ENCODE data around the gene MAD1L1. TPM values are rescaled to one million over a fixed set of nuclear protein-coding genes. Genes with fewer than 3 reads are reported as not detected.
"Not testable (repeated sequence)": the region's sequence is repeated elsewhere in the genome, so short reads cannot be mapped to it uniquely, and the experiment has no call there.

MAD1L1 gene
- polyA plus RNA-seq, 4 donors = 12.3 to 21.7 (median 18.1) TPM

GRCh38 chr7:1824151-1824881 is 408.4 kb downstream of the MAD1L1 start:
- H3K9me3 ChIP-seq (ENCODE audit: control insufficient read depth in 2 of 2, insufficient read depth in 1 of 2, low read depth in 1 of 2, low read length in 1 of 2) = peaks cover 0 to 10% of the 10 kb centered on the region in 2 donors
- not testable (repeated sequence) for DNase-seq; H3K36me3 ChIP-seq (ENCODE audit: control insufficient read depth in 3 of 3, insufficient read depth in 2 of 3, low read depth in 1 of 3, low read length in 3 of 3); H3K27ac ChIP-seq (ENCODE audit: low read depth in 1 of 3, low read length in 2 of 3); FAIRE-seq; H3K27me3 ChIP-seq (ENCODE audit: control insufficient read depth in 3 of 3, insufficient read depth in 3 of 3, low read length in 3 of 3); H3K4me3 ChIP-seq (ENCODE audit: low read depth in 1 of 3, low read length in 3 of 3); H3K4me1 ChIP-seq (ENCODE audit: control insufficient read depth in 3 of 3, insufficient read depth in 2 of 3, low read depth in 1 of 3, low read length in 2 of 3)
- 81 to 88% (median 86%) methylated on average over 24 to 35 of the region's 35 CpGs for WGBS, 3 donors

DNA sequence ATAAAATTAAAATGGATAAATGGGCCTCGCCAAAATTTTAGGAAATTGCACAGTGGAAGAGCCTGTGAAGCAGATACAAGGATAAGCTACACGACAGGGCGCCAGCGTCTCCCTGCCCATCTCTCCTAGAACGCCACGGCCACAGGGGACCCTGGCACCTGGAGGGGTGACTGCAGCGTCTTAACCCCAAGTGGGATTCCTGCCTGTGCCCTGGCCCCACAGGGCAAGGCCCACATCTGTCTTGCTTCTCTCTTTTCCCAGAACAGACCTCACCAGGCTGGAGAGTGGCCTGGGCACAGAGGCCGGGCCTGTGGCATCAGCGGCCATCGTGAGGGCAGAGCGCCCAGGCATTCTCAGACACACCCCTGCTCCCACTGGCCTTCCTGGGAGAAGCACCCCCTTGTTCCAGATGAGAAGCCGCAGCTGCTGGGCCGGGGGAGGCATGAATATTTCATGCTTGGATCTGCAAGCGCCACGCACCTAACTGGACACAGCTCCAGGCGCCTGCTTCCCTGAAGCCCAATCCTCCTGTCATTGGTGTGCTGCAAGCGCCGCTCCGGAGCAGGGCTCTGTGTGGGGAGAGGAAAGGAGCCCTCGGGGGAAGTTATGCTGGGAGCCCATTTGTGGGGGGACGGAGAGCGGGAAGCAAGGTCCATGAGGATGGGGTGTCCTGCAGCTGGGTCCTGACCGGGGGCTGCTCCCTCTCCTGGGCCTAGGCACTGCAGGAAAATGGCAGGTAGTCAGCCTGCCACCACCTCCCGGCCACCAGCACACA is 409.2 kb downstream of the MAD1L1 start:
- DNase-seq = no peak
- no peaks in the 10 kb centered on the region for H3K27me3 ChIP-seq (ENCODE audit: control insufficient read depth in 3 of 3, insufficient read depth in 3 of 3, low read length in 3 of 3)
- 95 to 96% (median 96%) methylated on average over 24 of the region's 24 CpGs for WGBS, 3 donors
- H3K27ac ChIP-seq (ENCODE audit: low read depth in 1 of 3, low read length in 2 of 3) = no peak overlapping the region
- no peaks in the 10 kb centered on the region for H3K4me1 ChIP-seq (ENCODE audit: control insufficient read depth in 3 of 3, insufficient read depth in 2 of 3, low read depth in 1 of 3, low read length in 2 of 3)
- FAIRE-seq = no peak
- no peaks in the 10 kb centered on the region for H3K36me3 ChIP-seq (ENCODE audit: control insufficient read depth in 3 of 3, insufficient read depth in 2 of 3, low read depth in 1 of 3, low read length in 3 of 3)
- H3K4me3 ChIP-seq (ENCODE audit: low read depth in 1 of 3, low read length in 3 of 3) = no peak overlapping the region
- peaks cover 0 to 3% of the 10 kb centered on the region in 2 donors for H3K9me3 ChIP-seq (ENCODE audit: control insufficient read depth in 2 of 2, insufficient read depth in 1 of 2, low read depth in 1 of 2, low read length in 1 of 2)

GRCh38 chr7:1819259-1819841 is 413.4 kb downstream of the MAD1L1 start:
- Histone ChIP-seq H3K27ac (ENCODE audit: low read depth in 1 of 3, low read length in 2 of 3) (no peak overlapping the region), H3K36me3 (ENCODE audit: control insufficient read depth in 3 of 3, insufficient read depth in 2 of 3, low read depth in 1 of 3, low read length in 3 of 3) (peaks cover 0 to 8% (median 0%) of the 10 kb centered on the region in 3 donors), H3K4me1 (ENCODE audit: control insufficient read depth in 3 of 3, insufficient read depth in 2 of 3, low read depth in 1 of 3, low read length in 2 of 3) (no peaks in the 10 kb centered on the region), H3K27me3 (ENCODE audit: control insufficient read depth in 3 of 3, insufficient read depth in 3 of 3, low read length in 3 of 3) (no peaks in the 10 kb centered on the region), H3K4me3 (ENCODE audit: low read depth in 1 of 3, low read length in 3 of 3) (no peak overlapping the region), H3K9me3 (ENCODE audit: control insufficient read depth in 2 of 2, insufficient read depth in 1 of 2, low read depth in 1 of 2, low read length in 1 of 2) (no peaks in the 10 kb centered on the region)
- 70 to 85% (median 78%) methylated on average over 25 to 26 of the region's 26 CpGs for WGBS, 3 donors
- FAIRE-seq (no peak), DNase-seq (no peak)

GRCh38 chr7:1818575-1819258 is 414.0 kb downstream of the MAD1L1 start:
- no peak for DNase-seq
- Histone ChIP-seq H3K27me3 (ENCODE audit: control insufficient read depth in 3 of 3, insufficient read depth in 3 of 3, low read length in 3 of 3) (no peaks in the 10 kb centered on the region), H3K4me1 (ENCODE audit: control insufficient read depth in 3 of 3, insufficient read depth in 2 of 3, low read depth in 1 of 3, low read length in 2 of 3) (no peaks in the 10 kb centered on the region), H3K4me3 (ENCODE audit: low read depth in 1 of 3, low read length in 3 of 3) (no peak overlapping the region), H3K9me3 (ENCODE audit: control insufficient read depth in 2 of 2, insufficient read depth in 1 of 2, low read depth in 1 of 2, low read length in 1 of 2) (no peaks in the 10 kb centered on the region), H3K27ac (ENCODE audit: low read depth in 1 of 3, low read length in 2 of 3) (no peak overlapping the region), H3K36me3 (ENCODE audit: control insufficient read depth in 3 of 3, insufficient read depth in 2 of 3, low read depth in 1 of 3, low read length in 3 of 3) (peaks cover 0 to 9% (median 0%) of the 10 kb centered on the region in 3 donors)
- WGBS, 3 donors = 86 to 90% (median 88%) methylated on average over 28 of the region's 28 CpGs
- no peak for FAIRE-seq

GRCh38 chr7:1817061-1817712 is 415.6 kb downstream of the MAD1L1 start:
- FAIRE-seq = no peak
- H3K4me3 ChIP-seq (ENCODE audit: low read depth in 1 of 3, low read length in 3 of 3) = no peak overlapping the region
- H3K27ac ChIP-seq (ENCODE audit: low read depth in 1 of 3, low read length in 2 of 3) = no peak overlapping the region
- H3K9me3 ChIP-seq (ENCODE audit: control insufficient read depth in 2 of 2, insufficient read depth in 1 of 2, low read depth in 1 of 2, low read length in 1 of 2) = no peaks in the 10 kb centered on the region
- peaks cover 0 to 9% (median 0%) of the 10 kb centered on the region in 3 donors for H3K36me3 ChIP-seq (ENCODE audit: control insufficient read depth in 3 of 3, insufficient read depth in 2 of 3, low read depth in 1 of 3, low read length in 3 of 3)
- WGBS, 3 donors = 95 to 96% (median 96%) methylated on average over 57 of the region's 57 CpGs
- no peaks in the 10 kb centered on the region for H3K27me3 ChIP-seq (ENCODE audit: control insufficient read depth in 3 of 3, insufficient read depth in 3 of 3, low read length in 3 of 3)
- H3K4me1 ChIP-seq (ENCODE audit: control insufficient read depth in 3 of 3, insufficient read depth in 2 of 3, low read depth in 1 of 3, low read length in 2 of 3) = no peaks in the 10 kb centered on the region
- no peak for DNase-seq

DNA sequence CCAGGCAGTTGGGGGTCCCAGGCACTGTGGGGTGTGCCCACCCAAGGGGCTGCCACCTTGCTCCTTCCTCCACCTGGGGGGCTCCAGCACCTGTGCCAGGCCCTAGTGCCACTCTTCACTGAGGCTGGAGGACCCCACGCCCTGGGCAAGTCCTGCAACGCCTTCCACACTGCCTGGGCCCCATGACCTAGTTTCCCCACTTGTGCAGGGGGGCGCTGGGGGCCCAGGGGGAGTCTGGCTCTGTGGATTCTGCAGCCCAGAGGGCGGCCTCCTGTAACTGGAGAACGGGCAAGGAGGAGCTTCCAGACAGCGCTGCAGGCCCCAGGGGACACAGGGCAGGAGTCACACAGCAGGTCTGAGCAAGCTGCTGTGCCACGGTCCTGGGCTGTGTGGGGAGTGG is 416.3 kb downstream of the MAD1L1 start:
- 75 to 85% (median 84%) methylated on average over 6 to 7 of the region's 7 CpGs for WGBS, 3 donors
- not testable (repeated sequence) for H3K4me1 ChIP-seq (ENCODE audit: control insufficient read depth in 3 of 3, insufficient read depth in 2 of 3, low read depth in 1 of 3, low read length in 2 of 3); FAIRE-seq

DNA sequence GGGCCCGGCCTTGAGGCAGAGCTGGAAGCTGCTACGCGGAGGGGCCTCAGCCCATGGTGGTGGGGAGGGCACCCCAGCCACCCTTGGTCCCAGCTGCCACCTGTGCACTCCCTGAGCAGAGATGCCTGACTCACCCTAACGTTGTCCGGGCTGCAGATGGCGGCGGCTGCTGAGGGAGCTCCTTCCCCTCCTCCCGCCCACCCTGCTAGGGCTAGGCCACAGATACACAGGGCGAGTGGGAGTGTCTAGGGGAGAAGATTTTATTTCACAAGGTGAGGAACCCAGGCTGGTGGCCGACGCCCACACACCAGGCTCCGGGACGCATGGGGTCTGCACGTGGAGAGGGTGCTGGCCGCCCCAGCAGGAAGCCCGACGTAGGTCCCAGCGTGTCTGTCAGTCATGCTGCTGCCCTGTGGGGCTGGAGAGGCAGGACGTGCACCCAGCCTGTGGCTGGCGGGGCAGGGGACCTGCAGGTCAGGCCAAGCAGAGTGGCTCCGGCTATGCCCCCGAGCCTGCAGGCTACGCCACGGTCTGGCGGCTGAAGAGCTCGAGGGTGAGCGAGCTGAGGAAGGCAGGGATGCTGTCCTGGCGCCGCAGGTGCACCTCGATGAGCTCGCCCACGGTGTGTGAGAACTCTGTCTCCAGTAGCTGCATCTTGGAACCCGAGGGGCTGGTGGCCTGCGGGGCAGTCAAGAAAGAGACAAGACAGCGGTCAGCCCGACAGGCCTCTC is 417.0 kb downstream of the MAD1L1 start:
- H3K4me1 ChIP-seq (ENCODE audit: control insufficient read depth in 3 of 3, insufficient read depth in 2 of 3, low read depth in 1 of 3, low read length in 2 of 3); H3K4me3 ChIP-seq (ENCODE audit: low read depth in 1 of 3, low read length in 3 of 3); FAIRE-seq; H3K27me3 ChIP-seq (ENCODE audit: control insufficient read depth in 3 of 3, insufficient read depth in 3 of 3, low read length in 3 of 3); H3K27ac ChIP-seq (ENCODE audit: low read depth in 1 of 3, low read length in 2 of 3); H3K9me3 ChIP-seq (ENCODE audit: control insufficient read depth in 2 of 2, insufficient read depth in 1 of 2, low read depth in 1 of 2, low read length in 1 of 2); DNase-seq; H3K36me3 ChIP-seq (ENCODE audit: control insufficient read depth in 3 of 3, insufficient read depth in 2 of 3, low read depth in 1 of 3, low read length in 3 of 3): not testable (repeated sequence)
- 86 to 91% (median 90%) methylated on average over 30 to 36 of the region's 36 CpGs for WGBS, 3 donors

More for the DNA sequence above, 416.3 kb downstream of the MAD1L1 start:
- not testable (repeated sequence) for H3K36me3 ChIP-seq (ENCODE audit: control insufficient read depth in 3 of 3, insufficient read depth in 2 of 3, low read depth in 1 of 3, low read length in 3 of 3); DNase-seq; H3K9me3 ChIP-seq (ENCODE audit: control insufficient read depth in 2 of 2, insufficient read depth in 1 of 2, low read depth in 1 of 2, low read length in 1 of 2); H3K27ac ChIP-seq (ENCODE audit: low read depth in 1 of 3, low read length in 2 of 3); H3K4me3 ChIP-seq (ENCODE audit: low read depth in 1 of 3, low read length in 3 of 3); H3K27me3 ChIP-seq (ENCODE audit: control insufficient read depth in 3 of 3, insufficient read depth in 3 of 3, low read length in 3 of 3)
